ENCODE measurements around the gene NKAIN2.

NKAIN2 gene

GRCh38 chr6:124800222-124800621 is 996.6 kb downstream of the NKAIN2 start:
- TF ChIP-seq CTCF (IDR thresholded peaks at IDR 0.05; ENCODE audit: low read depth, low read length) = no peak
- no peak overlapping the region for H3K4me3 ChIP-seq (ENCODE audit: low read depth, low read length)

DNA sequence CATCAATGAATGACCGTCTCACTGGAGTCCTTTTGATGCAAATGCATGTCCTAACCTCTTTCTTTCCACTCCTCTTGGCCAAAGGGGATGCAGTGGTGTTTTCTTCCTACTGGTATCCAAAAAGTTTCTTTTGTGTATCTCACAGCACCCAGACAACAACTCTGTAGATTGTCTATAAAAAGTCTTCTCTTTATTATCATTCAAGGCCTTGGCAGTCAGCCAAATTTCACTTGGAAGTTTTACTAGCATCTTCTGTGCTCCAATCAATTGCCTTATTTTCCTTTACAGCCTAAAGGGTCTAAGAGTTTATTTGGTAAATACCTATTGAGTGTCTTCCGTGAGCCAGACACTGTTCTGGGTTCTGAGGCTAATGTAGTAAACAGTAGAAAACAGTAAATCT is 1008.4 kb downstream of the NKAIN2 start:
- no peak for TF ChIP-seq CTCF (IDR thresholded peaks at IDR 0.05; ENCODE audit: low read depth, low read length)
- no peak overlapping the region for H3K4me3 ChIP-seq (ENCODE audit: low read depth, low read length)

- H3K4me3 ChIP-seq (ENCODE audit: low read depth, low read length) = no peak overlapping the region
- TF ChIP-seq CTCF (IDR thresholded peaks at IDR 0.05; ENCODE audit: low read depth, low read length) = no peak
Observed at GRCh38 chr6:124819346-124819745, 1015.7 kb downstream of the NKAIN2 start.

DNA sequence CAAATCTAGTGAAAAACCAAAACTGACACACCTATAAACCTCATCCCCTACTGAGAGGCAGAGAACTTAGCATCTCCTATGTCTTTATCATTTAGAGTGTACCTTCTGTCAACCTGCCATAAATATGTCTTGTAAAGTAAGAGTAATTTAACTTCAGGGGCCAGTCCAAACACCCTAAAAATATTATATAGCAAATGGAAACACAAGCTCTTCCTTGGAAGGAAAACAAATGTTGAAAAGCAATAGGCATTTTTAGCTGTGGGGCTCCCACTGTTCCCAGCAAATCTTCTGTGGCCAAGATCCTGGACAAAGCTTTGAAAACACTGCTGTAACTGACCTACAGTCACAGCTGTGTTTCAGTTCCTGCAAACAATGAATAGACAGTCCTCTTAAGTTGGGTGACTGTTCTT is 1018.5 kb downstream of the NKAIN2 start:
- no peak overlapping the region for H3K4me3 ChIP-seq (ENCODE audit: low read depth, low read length)
- no peak for TF ChIP-seq CTCF (IDR thresholded peaks at IDR 0.05; ENCODE audit: low read depth, low read length)

GRCh38 chr6:124822721-124823120 is 1019.1 kb downstream of the NKAIN2 start:
- H3K4me3 ChIP-seq (ENCODE audit: low read depth, low read length) = no peak overlapping the region
- TF ChIP-seq CTCF (IDR thresholded peaks at IDR 0.05; ENCODE audit: low read depth, low read length) = no peak

GRCh38 chr6:124823240-124824111 is 1019.8 kb downstream of the NKAIN2 start:
- no peak for TF ChIP-seq CTCF (IDR thresholded peaks at IDR 0.05; ENCODE audit: low read depth, low read length)
- no peak overlapping the region for H3K4me3 ChIP-seq (ENCODE audit: low read depth, low read length)

DNA sequence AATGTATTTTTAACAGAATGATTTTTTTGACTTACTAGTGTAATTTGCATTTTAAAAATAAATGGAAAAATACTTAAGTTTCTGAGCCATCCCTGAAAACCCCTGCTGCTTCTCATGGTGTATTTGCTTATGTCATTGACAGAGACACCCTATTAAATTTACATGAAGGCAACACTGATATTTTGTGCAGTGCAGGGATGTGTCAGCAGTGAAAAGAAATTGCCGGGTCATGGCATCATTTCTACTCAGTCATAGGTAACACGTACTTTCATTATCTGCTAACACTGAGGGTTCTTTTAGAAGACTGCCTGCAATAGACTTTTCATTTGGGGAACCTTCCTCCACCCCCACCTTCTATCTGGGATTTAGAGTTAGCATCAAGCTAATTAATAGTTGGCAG is 1021.9 kb downstream of the NKAIN2 start:
- no peak for TF ChIP-seq CTCF (IDR thresholded peaks at IDR 0.05; ENCODE audit: low read depth, low read length)
- no peak overlapping the region for H3K4me3 ChIP-seq (ENCODE audit: low read depth, low read length)
